ENCODE measurements around the gene C12orf57. TPM values are rescaled to one million over a fixed set of nuclear protein-coding genes. Genes with fewer than 3 reads are reported as not detected.
A peak's percentile ranks its signal among the peaks of the same experiment; 100 is the strongest.

Gene C12orf57
- total and polyA plus RNA-seq, 2 of the 13 experiments (the other 11 are each of a cell fraction or from before 2014, with no cell fraction given) = 84.0 to 287 TPM

GRCh38 chr12:6904280-6905276 is 39.2 kb upstream of the C12orf57 start, which contains the start of gene LRRC23 (continued):
- TF ChIP-seq YEATS4 (CRISPR knock-in tag; IDR thresholded peaks at IDR 0.05; ENCODE audit: borderline replicate concordance) (peak; percentile 59; the same call in 1 of the 2 replicates), NCOA2 (CRISPR knock-in tag; IDR thresholded peaks at IDR 0.05) (no peak), ZNF546 (CRISPR knock-in tag; conservative IDR thresholded peaks at IDR 0.05) (no peak), ELF1 (CRISPR knock-in tag; IDR thresholded peaks at IDR 0.05) (peak; percentile 85), SNAI1 (CRISPR knock-in tag; IDR thresholded peaks at IDR 0.05; ENCODE audit: borderline replicate concordance) (no peak), MYPOP (CRISPR knock-in tag; IDR thresholded peaks at IDR 0.05) (peak; percentile 92), HCFC1 (IDR thresholded peaks at IDR 0.05; ENCODE audit: low read depth, low read length) (0 out of 2 replicates have a peak, but pooled peaks have one; percentile 21), RORA (CRISPR knock-in tag; IDR thresholded peaks at IDR 0.05) (no peak), ZNF777 (CRISPR knock-in tag; IDR thresholded peaks at IDR 0.05) (no peak), ZNF451 (CRISPR knock-in tag; IDR thresholded peaks at IDR 0.05) (no peak), ZNF704 (CRISPR knock-in tag; IDR thresholded peaks at IDR 0.05; ENCODE audit: borderline replicate concordance) (no peak), ZNF12 (CRISPR knock-in tag; IDR thresholded peaks at IDR 0.05) (no peak), RBM39 (IDR thresholded peaks at IDR 0.05; ENCODE audit: low read depth, low read length, poor library complexity, severe bottlenecking) (no peak), ZNF883 (CRISPR knock-in tag; IDR thresholded peaks at IDR 0.05; ENCODE audit: not compliant biosample characterization) (peak; percentile 32), CEBPG (CRISPR knock-in tag; IDR thresholded peaks at IDR 0.05) (peak; percentile 61), ZNF619 (CRISPR knock-in tag; IDR thresholded peaks at IDR 0.05) (peak; percentile 61; the same call in 1 of the 2 replicates), SMAD1 (CRISPR knock-in tag; IDR thresholded peaks at IDR 0.05; ENCODE audit: borderline replicate concordance, low read depth) (0 out of 2 replicates have a peak, but pooled peaks have one; percentile 56), ZNF589 (CRISPR knock-in tag; conservative IDR thresholded peaks at IDR 0.05) (no peak), ZNF329 (CRISPR knock-in tag; IDR thresholded peaks at IDR 0.05; ENCODE audit: low read depth) (no peak), PCBP2 (optimal IDR thresholded peaks at IDR 0.05; ENCODE audit: low read depth, low read length, poor library complexity, severe bottlenecking) (no peak), ZNF224 (CRISPR knock-in tag; IDR thresholded peaks at IDR 0.05) (0 out of 2 replicates have a peak, but pooled peaks have one; percentile 78), ZXDC (CRISPR knock-in tag; IDR thresholded peaks at IDR 0.05) (no peak)
